ENCODE data around the gene PRKCQ.

DNA sequence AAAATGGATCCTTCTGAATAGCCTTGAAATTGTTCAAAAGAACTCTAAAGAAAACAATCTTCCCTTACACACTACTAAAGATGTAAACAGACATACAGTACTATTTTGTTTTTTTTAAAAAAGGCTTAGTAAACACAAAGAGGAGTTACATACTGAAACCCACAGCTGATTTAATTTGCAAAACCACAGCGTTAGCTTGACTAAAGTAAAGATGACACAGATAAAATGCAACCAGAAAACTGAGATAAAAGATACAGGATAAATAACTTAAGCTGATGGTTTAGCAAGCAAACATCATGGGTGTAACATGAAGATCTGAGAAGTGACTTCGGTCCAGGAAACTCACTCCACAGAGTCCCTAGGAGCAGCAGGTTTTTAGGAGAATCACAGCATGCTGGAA, 21.8 kb downstream of the PRKCQ start:
- no peak for TF ChIP-seq POLR2A (IDR thresholded peaks at IDR 0.05; ENCODE audit: low read length)
- TF ChIP-seq GATA1 (IDR thresholded peaks at IDR 0.05; ENCODE audit: low read depth, low read length): no peak

All from erythroblast (primary cell).